HepG2 (cell line): Measurements from ENCODE around the gene C1QL4.

Experiments used
- ARID3A ChIP-seq: IDR thresholded peaks from 2 replicates; pipeline ENCODE4 v1.6.1; 2012; ENCODE audit warnings: low read depth, low read length, improper control_type of control experiment
- CTCF ChIP-seq: sonication (generic); formaldehyde crosslinking; IDR thresholded peaks from 2 replicates; pipeline ENCODE4 v1.5.0; 2020; ENCODE audit warnings: mild to moderate bottlenecking, missing genetic modification reagents, moderate library complexity
- MYNN ChIP-seq: sonication (generic); formaldehyde crosslinking; IDR thresholded peaks from 2 replicates; pipeline ENCODE4 v1.4.0; 2020; ENCODE audit warnings: mild to moderate bottlenecking, low read depth, missing genetic modification reagents
- TEAD3 ChIP-seq: optimal IDR thresholded peaks from 2 replicates; pipeline ENCODE3; 2016; ENCODE audit warnings: borderline replicate concordance
- USF2 ChIP-seq, 2 experiments: sonication (generic) in 1 of 2; formaldehyde crosslinking in 1 of 2; IDR thresholded peaks; 2 replicates each; pipeline versions ENCODE4 v1.5.1 to v1.6.1; 2011 to 2020; ENCODE audit warnings: borderline replicate concordance in 1 of 2, low read depth in 1 of 2, low read length in 1 of 2, mild to moderate bottlenecking in 1 of 2, missing genetic modification reagents in 1 of 2, moderate library complexity in 1 of 2
- ZFP36 ChIP-seq: fragments of 150-350 bp; IDR thresholded peaks from 2 replicates; pipeline ENCODE4 v1.6.1; 2018; ENCODE audit warnings: borderline replicate concordance, low read length, low read depth; ENCODE audit not compliant: partially characterized antibody
- ZNF710 ChIP-seq: sonication (generic); formaldehyde crosslinking; IDR thresholded peaks from 2 replicates; pipeline ENCODE4 v1.5.0; 2020; ENCODE audit warnings: mild to moderate bottlenecking, missing genetic modification reagents, borderline replicate concordance
- ZNF776 ChIP-seq: sonication (generic); formaldehyde crosslinking; IDR thresholded peaks from 2 replicates; pipeline ENCODE4 v1.4.0; 2020; ENCODE audit warnings: mild to moderate bottlenecking, missing genetic modification reagents

- TF ChIP-seq CTCF (CRISPR knock-in tag) (no peak), TEAD3 (no peak), USF2 (IDR thresholded peaks at IDR 0.05; ENCODE audit: low read depth, low read length) (no peak), USF2 (CRISPR knock-in tag; IDR thresholded peaks at IDR 0.05; ENCODE audit: borderline replicate concordance) (no peak), ARID3A (no peak), ZFP36 (no peak), ZNF710 (no peak), ZNF776 (CRISPR knock-in tag) (no peak), MYNN (no peak)
Observed at GRCh38 chr12:49377386-49377785, 40.4 kb upstream of the C1QL4 start.
